CD4-positive, alpha-beta T cell (primary cell): Measurements from ENCODE around the gene C9orf78. TPM values are rescaled to one million over a fixed set of nuclear protein-coding genes. Genes with fewer than 3 reads are reported as not detected.

ENCODE experiments used
- ATAC-seq: fragments of 200-7000 bp; cut with Tn5 transposase; one replicate; pipeline ENCODE4 v1.10.0; 2022; ENCODE audit warnings: mild to moderate bottlenecking; ENCODE audit not compliant: poor library complexity
- CTCF ChIA-PET: fragments of 350-600 bp; sonication (Branson Sonifier 250); formaldehyde crosslinking; loops from one replicate; lab custom pipeline; 2021; ENCODE audit warnings: antibody characterized with exemption, inconsistent platforms; lab: Charles Lee
- POLR2A ChIA-PET: fragments of 350-600 bp; sonication (Branson Sonifier 250); formaldehyde crosslinking; loops from one replicate; lab custom pipeline; 2021; ENCODE audit warnings: antibody characterized with exemption, inconsistent platforms; lab: Charles Lee
- DNase-seq, 14 experiments: peaks; one replicate each; pipeline ENCODE4 v3.0.0-alpha.2; 2013 to 2020; ENCODE audit warnings: mixed read lengths in 2 of 14
- H3K27ac ChIP-seq, 2 donors: one replicate each; pipeline versions ENCODE4 v1.5.1 to v1.7.0; 2013; ENCODE audit warnings: low read length in 2 of 2, low read depth in 1 of 2, mild to moderate bottlenecking in 1 of 2
- H3K27me3 ChIP-seq, 2 experiments: 1 replicate in 1 of 2; 2 replicates in 1 of 2; pipeline versions ENCODE4 v1.6.1 to v1.7.0; 2013; ENCODE audit warnings: low read length in 2 of 2, control low read depth in 1 of 2, mild to moderate bottlenecking in 1 of 2, moderate library complexity in 1 of 2; ENCODE audit not compliant: insufficient read depth in 2 of 2, control insufficient read depth in 1 of 2
- H3K36me3 ChIP-seq: one replicate; pipeline ENCODE4 v1.6.1; 2013; ENCODE audit warnings: low read length, control low read depth; ENCODE audit not compliant: insufficient read depth
- H3K4me1 ChIP-seq: one replicate; pipeline ENCODE4 v1.6.1; 2013; ENCODE audit warnings: low read length, control low read depth; ENCODE audit not compliant: insufficient read depth
- H3K4me3 ChIP-seq: one replicate; pipeline ENCODE4 v1.5.1; 2013; ENCODE audit warnings: mild to moderate bottlenecking, low read length, moderate library complexity
- H3K9me3 ChIP-seq, 2 experiments: 1 replicate in 1 of 2; 2 replicates in 1 of 2; pipeline versions ENCODE4 v1.6.1 to v1.7.0; 2013; ENCODE audit warnings: low read length in 2 of 2, mild to moderate bottlenecking in 2 of 2, control low read depth in 1 of 2, moderate library complexity in 1 of 2; ENCODE audit not compliant: control insufficient read depth in 1 of 2, insufficient read depth in 1 of 2
- H3K27ac Mint-ChIP-seq: one replicate; pipeline ENCODE4 v1.8.0; 2020; ENCODE audit warnings: mixed read lengths
- H3K27me3 Mint-ChIP-seq: one replicate; pipeline ENCODE4 v1.8.0; 2021; ENCODE audit warnings: mixed read lengths
- H3K36me3 Mint-ChIP-seq: one replicate; pipeline ENCODE4 v1.8.0; 2021; ENCODE audit warnings: low read depth, mixed read lengths
- H3K4me1 Mint-ChIP-seq: one replicate; pipeline ENCODE4 v1.8.0; 2021; ENCODE audit warnings: low read depth, mixed read lengths
- H3K4me3 Mint-ChIP-seq: one replicate; pipeline ENCODE4 v1.8.0; 2020; ENCODE audit warnings: mild to moderate bottlenecking, mixed read lengths
- H3K9me3 Mint-ChIP-seq: one replicate; pipeline ENCODE4 v1.8.0; 2020; ENCODE audit warnings: mixed read lengths
- CTCF ChIP-seq: fragments of 200-600 bp; IDR thresholded peaks from one replicate; pipeline ENCODE4 v1.8.0; 2022; ENCODE audit warnings: antibody characterized with exemption, mild to moderate bottlenecking
- intact Hi-C, 2 experiments: fragments of 100-400 bp; cut with DNase I in 1 of 2; cut with micrococcal nuclease in 1 of 2; formaldehyde crosslinking; loops; one replicate each; pipeline versions ENCODE4 v1.15.1 to v1.9.0; 2023 to 2025; cut with DNase I, micrococcal nuclease
- total RNA-seq, 174 experiments: library from RNA in 2 of 174; stranded (reverse) in 2 of 174; gene quantifications; one replicate each; pipeline ENCODE4 v1.2.3 and lab custom pipeline; 2021 to 2026

C9orf78 gene
- total RNA-seq, 2 experiments from 2014 or later, result 145 to 159 TPM

- H3K4me3 ChIP-seq, result no peak overlapping the region
- Mint-ChIP-seq H3K4me1 (peaks cover 29% of the 10 kb centered on the region), H3K27ac (peak overlapping the region; percentile 66), H3K27me3 (no peaks in the 10 kb centered on the region), H3K36me3 (peaks cover 61% of the 10 kb centered on the region), H3K4me3 (peak overlapping the region; percentile 74), H3K9me3 (no peaks in the 10 kb centered on the region)
- no peaks in the 10 kb centered on the region for H3K27me3 ChIP-seq
- no peaks in the 10 kb centered on the region for H3K9me3 ChIP-seq
- CTCF ChIA-PET, result no interaction called here
- peaks cover 25% of the 10 kb centered on the region for H3K4me1 ChIP-seq
- no peak for ATAC-seq
- H3K36me3 ChIP-seq, result peaks cover 48% of the 10 kb centered on the region
- intact Hi-C loops, result loop anchor here in 1 of 2 experiments (10.0 kb wide), 1 partner anchor 181 kb away; the partner anchor contains the start of genes C9orf50 and NTMT1
- H3K27ac ChIP-seq, result no peak overlapping the region
- POLR2A ChIA-PET, result no interaction called here
- no peak for TF ChIP-seq CTCF
- no peak for DNase-seq
Measured at GRCh38 chr9:129806061-129806460, 29.0 kb downstream of the C9orf78 start.

- ATAC-seq, result no peak
Measured at GRCh38 chr9:129803676-129804060, 31.4 kb downstream of the C9orf78 start.

More at GRCh38 chr9:129803676-129804060, 31.4 kb downstream of the C9orf78 start:
- no peak for TF ChIP-seq CTCF
- intact Hi-C loops, result loop anchor here (1.0 to 10.0 kb wide), 5 partner anchors 21 to 294 kb away; partner anchors contain the start of genes C9orf78 (in 2 of the 2), USP20 (in 2 of the 2), ASB6 (in 1 of the 2) and C9orf50 (in 1 of the 2)
- Histone ChIP-seq H3K9me3 (no peaks in the 10 kb centered on the region), H3K4me1 (peaks cover 25% of the 10 kb centered on the region), H3K4me3 (peak overlapping the region; percentile 81), H3K27me3 (no peaks in the 10 kb centered on the region), H3K36me3 (peaks cover 27% of the 10 kb centered on the region), H3K27ac (peak overlapping the region; percentile 37 to 77)
- H3K4me3 Mint-ChIP-seq, result peak overlapping the region; percentile 91
- DNase-seq, result no peak
- H3K4me1 Mint-ChIP-seq, result peaks cover 24% of the 10 kb centered on the region
- H3K9me3 Mint-ChIP-seq, result no peaks in the 10 kb centered on the region
- H3K36me3 Mint-ChIP-seq, result peaks cover 37% of the 10 kb centered on the region
- peak overlapping the region; percentile 86 for H3K27ac Mint-ChIP-seq
- ChIA-PET POLR2A (interaction anchor here (0.7 to 2.2 kb wide), 9 partner anchors 20 to 663 kb away, joined by 3 to 10 read pairs (median 3); partner anchors contain the start of genes GPR107 and TOR1A), CTCF (interaction anchor here (0.9 to 1.5 kb wide), 4 partner anchors 13 to 250 kb away, joined by 3 read pairs; partner anchors contain the start of gene GPR107)
- no peaks in the 10 kb centered on the region for H3K27me3 Mint-ChIP-seq
